Ovary (tissue), 9 donors: ENCODE results near the gene MALRD1. TPM values are rescaled to one million over a fixed set of nuclear protein-coding genes. Genes with fewer than 3 reads are reported as not detected.

ENCODE experiments used
- DNase-seq, 5 donors: peaks; one replicate each; pipeline ENCODE4 v3.0.0-alpha.2; 2019 to 2020
- H3K27ac ChIP-seq, 2 donors: fragments of 200-600 bp; one replicate each; pipeline versions ENCODE4 v1.5.1 to v1.8.0; 2019 to 2022
- H3K27me3 ChIP-seq: fragments of 200-600 bp; one replicate; pipeline ENCODE4 v1.8.0; 2022
- H3K36me3 ChIP-seq: fragments of 200-600 bp; sonication (generic); one replicate; pipeline ENCODE4 v1.5.1; 2019
- H3K4me1 ChIP-seq: one replicate; pipeline ENCODE4 v1.8.1; 2013; ENCODE audit warnings: mild to moderate bottlenecking, moderate library complexity; ENCODE audit not compliant: insufficient read depth
- H3K4me3 ChIP-seq: fragments of 200-600 bp; sonication (generic); one replicate; pipeline ENCODE4 v1.5.1; 2017
- H3K9me3 ChIP-seq, 2 donors: fragments of 200-600 bp in 1 of 2; sonication (generic) in 1 of 2; one replicate each; pipeline versions ENCODE4 v1.5.1 to v1.8.1; 2013 to 2019; ENCODE audit warnings: mild to moderate bottlenecking in 1 of 2, moderate library complexity in 1 of 2
- CTCF ChIP-seq, 3 donors: fragments of 450-650 bp in 2 of 3; fragments of 200-600 bp in 1 of 3; IDR thresholded peaks; one replicate each; pipeline versions ENCODE4 v1.5.1 to v1.8.0; 2016 to 2022; ENCODE audit warnings: antibody characterized with exemption in 3 of 3, mild to moderate bottlenecking in 1 of 3
- EP300 ChIP-seq: sonication (generic); formaldehyde crosslinking; IDR thresholded peaks from one replicate; pipeline ENCODE4 v1.6.1; 2017; ENCODE audit warnings: antibody characterized with exemption
- POLR2A ChIP-seq: fragments of 450-650 bp; IDR thresholded peaks from one replicate; pipeline ENCODE4 v1.6.1; 2017; ENCODE audit warnings: antibody characterized with exemption, mild to moderate bottlenecking, moderate library complexity
- WGBS, 3 donors: extraction: QIAGEN DNeasy Blood & Tissue Kit in 1 of 3; methylation state at CpG; one replicate each; pipeline versions ENCODE4 v1.1.5 to v1.1.7; 2013 to 2017; 5-methylcytosine and 5-hydroxymethylcytosine counted together
- intact Hi-C, 4 donors: fragments of 100-400 bp; cut with DNase I; formaldehyde crosslinking; loops; one replicate each; pipeline versions ENCODE4 v1.11.0 to v1.15.1; 2022 to 2023
- polyA plus RNA-seq, 2 donors: library from polyadenylated mRNA; stranded (reverse); fragments of 200-250 nt in 1 of 2; fragments of 350-450 nt in 1 of 2; fragmentation: Illumina TruSeq in 1 of 2; extraction: RNeasy Lipid Tissue Mini Kit (QIAGEN cat#74804) in 1 of 2; gene quantifications; one replicate each; pipeline ENCODE4 v1.2.3, GENCODE V29; 2013 to 2014
- total RNA-seq, 7 donors: library from RNA; depleted of rRNA in 2 of 7; stranded (reverse); fragments of >200 nt in 2 of 7; fragmentation: NEBNext Ultra II Directional in 3 of 7; extraction: Animal tissue kit (Norgen Biotek cat#: 25700) in 3 of 7; gene quantifications; one replicate each; pipeline versions ENCODE4 v1.1.0 to v1.2.4, GENCODE V29; 2016 to 2023
- donor health status: DM: no; HTN: no; CAD: no; lungs with moderate emphysema.
- donor health status: DM: no; HTN: no; CAD: no.
- donor health status: Bipolar disorder and iron deficiency.
- donor health status: DM: yes; HTN: yes; CAD: no.
- donor health status: DM: no; HTN: no; CAD: no.
- donor health status: DM: yes; HTN: yes; CAD: no.

MALRD1 gene
- total and polyA plus RNA-seq, 9 donors = 0.56 to 12.1 (median 1.9) TPM

GRCh38 chr10:19728964-19729363 is 680.4 kb downstream of the MALRD1 start:
- Histone ChIP-seq H3K27me3 (no peaks in the 10 kb centered on the region), H3K36me3 (no peaks in the 10 kb centered on the region), H3K9me3 (no peaks in the 10 kb centered on the region), H3K27ac (no peak overlapping the region), H3K4me3 (no peak overlapping the region), H3K4me1 (no peaks in the 10 kb centered on the region)
- no peak for TF ChIP-seq POLR2A
- TF ChIP-seq EP300 = no peak
- TF ChIP-seq CTCF (IDR thresholded peaks at IDR 0.05) = no peak
- DNase-seq = no peak
- 90 to 96% (median 94%) methylated on average over 2 of the region's 2 CpGs for WGBS, 3 donors
- intact Hi-C loops = no loop called here

- Histone ChIP-seq H3K4me1 (no peaks in the 10 kb centered on the region), H3K9me3 (no peaks in the 10 kb centered on the region), H3K27me3 (no peaks in the 10 kb centered on the region), H3K36me3 (no peaks in the 10 kb centered on the region), H3K4me3 (no peak overlapping the region), H3K27ac (no peak overlapping the region)
- TF ChIP-seq CTCF (IDR thresholded peaks at IDR 0.05) (no peak), POLR2A (no peak), EP300 (no peak)
- 83 to 92% (median 89%) methylated on average over 2 of the region's 2 CpGs for WGBS, 3 donors
- intact Hi-C loops = no loop called here
- DNase-seq = no peak
These were observed 681.7 kb downstream of the MALRD1 start for GRCh38 chr10:19730167-19730906.

GRCh38 chr10:19730907-19731217 is 682.3 kb downstream of the MALRD1 start:
- intact Hi-C loops = no loop called here
- no peak for DNase-seq
- H3K4me1 ChIP-seq = no peaks in the 10 kb centered on the region

GRCh38 chr10:19731560-19731959 is 683.0 kb downstream of the MALRD1 start:
- TF ChIP-seq CTCF (IDR thresholded peaks at IDR 0.05) (no peak), POLR2A (no peak), EP300 (no peak)
- Histone ChIP-seq H3K27me3 (no peaks in the 10 kb centered on the region), H3K9me3 (no peaks in the 10 kb centered on the region), H3K4me1 (no peaks in the 10 kb centered on the region), H3K27ac (no peak overlapping the region), H3K4me3 (no peak overlapping the region), H3K36me3 (no peaks in the 10 kb centered on the region)
- intact Hi-C loops = no loop called here
- 93 to 98% (median 96%) methylated on average over 2 of the region's 2 CpGs for WGBS, 3 donors
- no peak for DNase-seq

More at GRCh38 chr10:19730907-19731217, 682.3 kb downstream of the MALRD1 start:
- H3K36me3 ChIP-seq = no peaks in the 10 kb centered on the region
- no peaks in the 10 kb centered on the region for H3K27me3 ChIP-seq
- H3K27ac ChIP-seq = no peak overlapping the region
- TF ChIP-seq POLR2A = no peak
- no peak for TF ChIP-seq CTCF (IDR thresholded peaks at IDR 0.05)
- TF ChIP-seq EP300 = no peak
- no peaks in the 10 kb centered on the region for H3K9me3 ChIP-seq
- H3K4me3 ChIP-seq = no peak overlapping the region
